Spleen (tissue), 11 donors: ENCODE measurements around the gene KLKB1. TPM values are rescaled to one million over a fixed set of nuclear protein-coding genes. Genes with fewer than 3 reads are reported as not detected.

Source experiments
- DNase-seq: peaks from one replicate; pipeline ENCODE4 v3.0.0-alpha.2; 2020
- H3K27ac ChIP-seq, 8 donors: fragments of 200-600 bp; sonication (generic) in 7 of 8; 1 replicate in 4 of 8; 2 replicates in 4 of 8; pipeline versions ENCODE4 v1.5.0 to v1.8.0; 2016 to 2021; ENCODE audit warnings: inconsistent platforms in 4 of 8, mild to moderate bottlenecking in 4 of 8, moderate library complexity in 1 of 8
- H3K27me3 ChIP-seq, 7 donors: fragments of 200-600 bp; sonication (generic) in 6 of 7; replicated peaks in 1 of 7; 1 replicate in 4 of 7; 2 replicates in 3 of 7; pipeline versions ENCODE4 v1.5.0 to v1.8.0; 2016 to 2021; ENCODE audit warnings: inconsistent platforms in 3 of 7, mild to moderate bottlenecking in 1 of 7
- H3K36me3 ChIP-seq, 6 donors: fragments of 200-600 bp; sonication (generic) in 5 of 6; 1 replicate in 4 of 6; 2 replicates in 2 of 6; pipeline versions ENCODE4 v1.5.0 to v1.8.0; 2016 to 2021; ENCODE audit warnings: inconsistent platforms in 2 of 6
- H3K4me1 ChIP-seq, 6 donors: fragments of 200-600 bp; sonication (generic) in 5 of 6; 1 replicate in 3 of 6; 2 replicates in 3 of 6; pipeline versions ENCODE4 v1.5.0 to v1.8.0; 2016 to 2021; ENCODE audit warnings: inconsistent platforms in 3 of 6
- H3K4me3 ChIP-seq, 8 donors: fragments of 200-600 bp; sonication (generic) in 7 of 8; 1 replicate in 4 of 8; 2 replicates in 4 of 8; pipeline versions ENCODE4 v1.5.0 to v1.8.0; 2016 to 2021; ENCODE audit warnings: inconsistent platforms in 4 of 8, mild to moderate bottlenecking in 4 of 8, moderate library complexity in 2 of 8
- H3K9me3 ChIP-seq, 8 donors: fragments of 200-600 bp; sonication (generic) in 7 of 8; 1 replicate in 4 of 8; 2 replicates in 4 of 8; pipeline versions ENCODE4 v1.5.0 to v1.8.0; 2016 to 2021; ENCODE audit warnings: inconsistent platforms in 4 of 8
- POLR2A ChIP-seq, 3 donors: fragments of 450-650 bp; IDR thresholded peaks; one replicate each; pipeline ENCODE4 v1.5.1; 2017; ENCODE audit warnings: antibody characterized with exemption in 3 of 3, mild to moderate bottlenecking in 1 of 3
- POLR2AphosphoS5 ChIP-seq, 3 donors: sonication (generic); formaldehyde crosslinking; IDR thresholded peaks; one replicate each; pipeline ENCODE4 v1.5.1; 2017; ENCODE audit warnings: antibody characterized with exemption in 3 of 3
- WGBS, 5 donors: extraction: QIAGEN DNeasy Blood & Tissue Kit in 3 of 5; methylation state at CpG; one replicate each; pipeline versions ENCODE4 v1.1.5 to v1.1.7; 2013 to 2018; 5-methylcytosine and 5-hydroxymethylcytosine counted together
- intact Hi-C: fragments of 100-400 bp; cut with DNase I; formaldehyde crosslinking; loops from one replicate; pipeline ENCODE4 v1.15.0; 2023; ENCODE audit warnings: low total_unique reads
- polyA plus RNA-seq, 3 donors: library from polyadenylated mRNA; stranded (reverse); fragments of 200-250 nt; gene quantifications; one replicate each; pipeline ENCODE4 v1.2.1, GENCODE V29; 2013
- total RNA-seq, 7 donors: library from RNA; depleted of rRNA in 3 of 7; stranded (reverse); fragments of >200 nt in 3 of 7; fragmentation: NEBNext Ultra II Directional in 4 of 7; extraction: Animal tissue kit (Norgen Biotek cat#: 25700) in 4 of 7; gene quantifications; one replicate each; pipeline versions ENCODE4 v1.1.0 to v1.2.1, GENCODE V29; 2016 to 2021
- TF ChIP-seq, protein P1 (sequence below), 11 experiments: fragments of 200-600 bp in 7 of 11; fragments of 450-650 bp in 4 of 11; sonication (generic) in 4 of 11; IDR thresholded peaks in 8 of 11; conservative IDR thresholded peaks in 3 of 11; 1 replicate in 7 of 11; 2 replicates in 4 of 11; pipeline versions ENCODE4 v1.4.0 to v1.8.0; 2016 to 2021; ENCODE audit warnings: antibody characterized with exemption in 11 of 11, inconsistent platforms in 4 of 11, mild to moderate bottlenecking in 1 of 11
- donor health status: healthy with polysubstance abuse.
- donor health status: DM: no; HTN: no; CAD: no; lungs with moderate emphysema.
- donor health status: DM: no; HTN: no; CAD: no.
- donor health status: Bipolar disorder and iron deficiency.
- donor health status: healthy.
- donor health status: DM: no; HTN: no; CAD: no.
- donor health status: DM: yes; HTN: yes; CAD: no.

Gene KLKB1
- total and polyA plus RNA-seq, 10 donors, result 0.67 to 5.8 (median 1.7) TPM

DNA sequence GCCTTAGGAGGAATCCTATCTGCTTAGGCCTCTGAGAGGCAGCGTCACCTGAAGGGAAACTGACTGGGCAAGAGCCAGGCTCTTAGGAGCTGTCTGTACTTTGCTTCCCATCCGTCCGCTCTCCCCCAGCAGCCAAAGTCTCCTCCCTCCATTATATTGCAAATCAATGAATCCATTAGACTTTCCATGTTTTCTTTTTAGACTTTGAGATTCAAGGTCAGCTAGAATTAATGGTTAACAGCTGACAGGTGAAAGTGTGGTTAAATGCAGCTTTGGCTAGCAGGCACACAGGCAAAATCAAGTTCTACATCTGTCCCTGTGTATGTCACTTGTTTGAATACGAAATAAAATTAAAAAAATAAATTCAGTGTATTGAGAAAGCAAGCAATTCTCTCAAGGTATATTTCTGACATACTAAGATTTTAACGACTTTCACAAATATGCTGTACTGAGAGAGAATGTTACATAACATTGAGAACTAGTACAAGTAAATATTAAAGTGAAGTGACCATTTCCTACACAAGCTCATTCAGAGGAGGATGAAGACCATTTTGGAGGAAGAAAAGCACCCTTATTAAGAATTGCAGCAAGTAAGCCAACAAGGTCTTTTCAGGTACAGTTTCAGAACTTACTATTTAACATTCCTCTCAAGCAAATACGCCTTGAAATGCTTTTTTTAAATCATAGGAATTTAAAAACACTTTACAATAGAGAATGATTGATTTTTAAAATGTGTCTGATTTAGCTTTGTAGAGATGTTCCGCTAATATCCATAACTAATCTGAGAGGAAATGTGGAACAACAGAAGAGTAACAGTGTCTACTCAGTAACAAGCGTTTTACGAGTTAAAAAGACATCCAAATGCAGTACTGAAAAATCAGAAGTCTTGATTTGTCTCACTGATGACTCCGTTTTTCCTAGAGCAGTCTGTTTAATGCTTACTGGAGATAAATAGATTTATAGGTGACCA is 38.7 kb downstream of the KLKB1 start, which contains the start of gene F11:
Gene F11, plus strand, starts transcription at position 507 of the 970 bp plus-strand sequence. CDS start 948 bp downstream, outside the sequence.
- Histone ChIP-seq H3K4me1 (peaks cover 0 to 5% (median 2%) of the 10 kb centered on the region in 6 donors), H3K27me3 (peaks cover 0 to 25% (median 0%) of the 10 kb centered on the region in 7 donors), H3K36me3 (no peaks in the 10 kb centered on the region), H3K27ac (no peak within 1 kb of the TSS), H3K4me3 (no peak within 1 kb of the TSS), H3K9me3 (no peaks in the 10 kb centered on the region)
- WGBS, 5 donors, result 64 to 70% (median 65%) methylated on average over 10 of the region's 10 CpGs
- no peak for DNase-seq
- intact Hi-C loops, result no loop called here
- no peak for TF ChIP-seq POLR2A (IDR thresholded peaks at IDR 0.05)
- TF ChIP-seq, protein P1, sequence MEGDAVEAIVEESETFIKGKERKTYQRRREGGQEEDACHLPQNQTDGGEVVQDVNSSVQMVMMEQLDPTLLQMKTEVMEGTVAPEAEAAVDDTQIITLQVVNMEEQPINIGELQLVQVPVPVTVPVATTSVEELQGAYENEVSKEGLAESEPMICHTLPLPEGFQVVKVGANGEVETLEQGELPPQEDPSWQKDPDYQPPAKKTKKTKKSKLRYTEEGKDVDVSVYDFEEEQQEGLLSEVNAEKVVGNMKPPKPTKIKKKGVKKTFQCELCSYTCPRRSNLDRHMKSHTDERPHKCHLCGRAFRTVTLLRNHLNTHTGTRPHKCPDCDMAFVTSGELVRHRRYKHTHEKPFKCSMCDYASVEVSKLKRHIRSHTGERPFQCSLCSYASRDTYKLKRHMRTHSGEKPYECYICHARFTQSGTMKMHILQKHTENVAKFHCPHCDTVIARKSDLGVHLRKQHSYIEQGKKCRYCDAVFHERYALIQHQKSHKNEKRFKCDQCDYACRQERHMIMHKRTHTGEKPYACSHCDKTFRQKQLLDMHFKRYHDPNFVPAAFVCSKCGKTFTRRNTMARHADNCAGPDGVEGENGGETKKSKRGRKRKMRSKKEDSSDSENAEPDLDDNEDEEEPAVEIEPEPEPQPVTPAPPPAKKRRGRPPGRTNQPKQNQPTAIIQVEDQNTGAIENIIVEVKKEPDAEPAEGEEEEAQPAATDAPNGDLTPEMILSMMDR (IDR thresholded peaks at IDR 0.05 in 8 of 11, conservative IDR thresholded peaks at IDR 0.05 in 3 of 11), result no peak
- no peak for TF ChIP-seq POLR2AphosphoS5 (IDR thresholded peaks at IDR 0.05)

DNA sequence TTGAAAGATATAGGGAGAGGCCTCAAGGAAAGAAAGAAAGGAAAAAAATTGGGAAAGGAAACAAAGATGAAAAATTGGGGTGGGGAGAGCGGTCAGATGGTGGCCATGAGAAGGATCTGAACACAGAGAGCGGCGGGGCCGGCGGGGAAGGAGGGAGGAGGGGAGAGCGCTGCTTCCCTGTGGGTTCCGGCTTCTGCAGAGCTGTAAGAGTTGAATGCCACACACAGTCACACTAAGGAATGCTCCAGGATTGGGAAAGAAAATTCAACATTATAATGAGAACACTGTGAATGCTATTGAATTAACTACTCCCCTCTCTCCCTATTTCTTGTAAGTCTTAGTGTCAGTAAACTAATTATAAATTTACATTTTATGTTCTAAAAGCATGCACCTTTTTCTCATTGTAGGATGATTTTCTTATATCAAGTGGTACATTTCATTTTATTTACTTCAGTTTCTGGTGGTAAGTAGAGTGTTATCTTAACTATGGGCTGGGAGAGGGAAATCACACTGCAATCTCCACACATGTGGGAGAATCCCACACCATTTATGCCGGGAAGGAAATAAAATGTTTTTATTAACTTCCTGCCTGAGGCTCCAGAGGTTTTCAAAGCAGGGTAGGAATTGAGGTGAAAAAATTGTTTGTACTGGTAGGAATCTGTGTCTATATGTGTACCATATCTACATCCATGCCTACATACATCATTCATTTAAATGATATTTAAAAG is 39.6 kb downstream of the KLKB1 start:
- Histone ChIP-seq H3K4me3 (no peak overlapping the region), H3K4me1 (peaks cover 0 to 5% (median 2%) of the 10 kb centered on the region in 6 donors), H3K27me3 (peaks cover 0 to 25% (median 0%) of the 10 kb centered on the region in 7 donors), H3K27ac (no peak overlapping the region), H3K9me3 (no peaks in the 10 kb centered on the region), H3K36me3 (no peaks in the 10 kb centered on the region)
- no peak for DNase-seq
- intact Hi-C loops, result no loop called here
- TF ChIP-seq POLR2A (IDR thresholded peaks at IDR 0.05) (no peak), POLR2AphosphoS5 (IDR thresholded peaks at IDR 0.05) (no peak)
- TF ChIP-seq, protein P1 (IDR thresholded peaks at IDR 0.05 in 8 of 11, conservative IDR thresholded peaks at IDR 0.05 in 3 of 11), result no peak
- 10 to 28% (median 18%) methylated on average over 8 of the region's 8 CpGs for WGBS, 5 donors

DNA sequence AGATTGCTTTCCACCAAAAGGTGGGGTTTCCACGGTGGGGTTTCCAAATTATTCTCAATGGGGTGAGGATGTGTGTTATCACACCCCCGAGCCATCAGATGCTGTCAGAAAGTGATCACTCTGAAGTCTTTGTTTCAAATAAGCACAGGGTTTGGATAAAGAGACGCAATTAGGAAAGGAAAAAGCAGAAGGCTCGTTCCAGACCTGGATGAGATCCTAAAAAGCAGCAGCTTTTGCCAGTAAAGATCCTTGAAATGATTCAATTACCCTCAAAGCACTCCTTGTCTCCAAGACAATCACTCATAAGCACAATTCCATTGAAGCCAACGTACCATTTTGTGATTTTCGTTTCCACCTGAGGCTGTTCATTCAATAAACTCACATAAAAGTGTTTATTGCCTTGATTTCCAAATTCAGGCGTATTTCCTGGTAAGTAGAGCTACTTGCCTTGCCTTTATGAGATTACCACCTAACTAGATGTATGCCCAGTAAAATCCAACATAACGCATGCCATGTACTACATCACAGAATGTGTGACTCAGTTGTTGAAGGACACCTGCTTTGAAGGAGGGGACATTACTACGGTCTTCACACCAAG is 43.9 kb downstream of the KLKB1 start:
- Histone ChIP-seq H3K27me3 (peaks cover 0 to 19% (median 0%) of the 10 kb centered on the region in 7 donors), H3K36me3 (no peaks in the 10 kb centered on the region), H3K27ac (no peak overlapping the region), H3K9me3 (no peaks in the 10 kb centered on the region), H3K4me1 (peaks cover 0 to 5% (median 2%) of the 10 kb centered on the region in 6 donors), H3K4me3 (no peak overlapping the region)
- intact Hi-C loops, result no loop called here
- WGBS, 5 donors, result 81 to 90% (median 83%) methylated on average over 9 of the region's 9 CpGs
- no peak for TF ChIP-seq POLR2AphosphoS5 (IDR thresholded peaks at IDR 0.05)
- no peak for TF ChIP-seq POLR2A (IDR thresholded peaks at IDR 0.05)
- TF ChIP-seq, protein P1 (IDR thresholded peaks at IDR 0.05 in 8 of 11, conservative IDR thresholded peaks at IDR 0.05 in 3 of 11), result no peak
- no peak for DNase-seq
